ENCODE data around the gene SLCO3A1.

The SLCO3A1 gene

GRCh38 chr15:91985297-91985696 is 131.8 kb downstream of the SLCO3A1 start:
- H3K9ac ChIP-seq (ENCODE audit: low read depth, low read length, poor library complexity, severe bottlenecking), result no peak overlapping the region
- no peaks in the 10 kb centered on the region for H3K4me1 ChIP-seq (ENCODE audit: insufficient read depth, low read length, poor library complexity, severe bottlenecking)
- no peak overlapping the region for H3K4me3 ChIP-seq (ENCODE audit: low read length, poor library complexity, severe bottlenecking)
- H3F3A ChIP-seq (ENCODE audit: low read depth), result no peaks in the 10 kb centered on the region
- no peak overlapping the region for H2AFZ ChIP-seq (ENCODE audit: low read length)
- no peak for TF ChIP-seq EZH2phosphoT487 (IDR thresholded peaks at IDR 0.05; ENCODE audit: borderline replicate concordance)
- TF ChIP-seq, protein P1, sequence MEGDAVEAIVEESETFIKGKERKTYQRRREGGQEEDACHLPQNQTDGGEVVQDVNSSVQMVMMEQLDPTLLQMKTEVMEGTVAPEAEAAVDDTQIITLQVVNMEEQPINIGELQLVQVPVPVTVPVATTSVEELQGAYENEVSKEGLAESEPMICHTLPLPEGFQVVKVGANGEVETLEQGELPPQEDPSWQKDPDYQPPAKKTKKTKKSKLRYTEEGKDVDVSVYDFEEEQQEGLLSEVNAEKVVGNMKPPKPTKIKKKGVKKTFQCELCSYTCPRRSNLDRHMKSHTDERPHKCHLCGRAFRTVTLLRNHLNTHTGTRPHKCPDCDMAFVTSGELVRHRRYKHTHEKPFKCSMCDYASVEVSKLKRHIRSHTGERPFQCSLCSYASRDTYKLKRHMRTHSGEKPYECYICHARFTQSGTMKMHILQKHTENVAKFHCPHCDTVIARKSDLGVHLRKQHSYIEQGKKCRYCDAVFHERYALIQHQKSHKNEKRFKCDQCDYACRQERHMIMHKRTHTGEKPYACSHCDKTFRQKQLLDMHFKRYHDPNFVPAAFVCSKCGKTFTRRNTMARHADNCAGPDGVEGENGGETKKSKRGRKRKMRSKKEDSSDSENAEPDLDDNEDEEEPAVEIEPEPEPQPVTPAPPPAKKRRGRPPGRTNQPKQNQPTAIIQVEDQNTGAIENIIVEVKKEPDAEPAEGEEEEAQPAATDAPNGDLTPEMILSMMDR (conservative IDR thresholded peaks at IDR 0.05; ENCODE audit: low read length), result no peak
- no peaks in the 10 kb centered on the region for H3K9me2 ChIP-seq (replicated peaks; ENCODE audit: low read depth, low read length)
- H3K79me2 ChIP-seq (ENCODE audit: insufficient read depth, low read length), result no peaks in the 10 kb centered on the region
- H3K9me3 ChIP-seq (ENCODE audit: insufficient read depth, low read depth, low read length), result no peaks in the 10 kb centered on the region
- no peaks in the 10 kb centered on the region for H3K36me3 ChIP-seq (ENCODE audit: insufficient read depth, low read length)
- H3K27me3 ChIP-seq (ENCODE audit: insufficient read depth, low read length, poor library complexity, severe bottlenecking), result no peaks in the 10 kb centered on the region
- no peak overlapping the region for H3K4me2 ChIP-seq (ENCODE audit: low read depth, low read length, poor library complexity, severe bottlenecking)
- H4K20me1 ChIP-seq (ENCODE audit: insufficient read depth, low read length, poor library complexity, severe bottlenecking), result no peaks in the 10 kb centered on the region

- Histone ChIP-seq H3K27me3 (ENCODE audit: insufficient read depth, low read length, poor library complexity, severe bottlenecking) (no peaks in the 10 kb centered on the region), H3K79me2 (ENCODE audit: insufficient read depth, low read length) (no peaks in the 10 kb centered on the region), H3K9me3 (ENCODE audit: insufficient read depth, low read depth, low read length) (no peaks in the 10 kb centered on the region), H3K4me3 (ENCODE audit: low read length, poor library complexity, severe bottlenecking) (no peak overlapping the region), H2AFZ (ENCODE audit: low read length) (no peak overlapping the region), H3K9ac (ENCODE audit: low read depth, low read length, poor library complexity, severe bottlenecking) (no peak overlapping the region), H3F3A (ENCODE audit: low read depth) (no peaks in the 10 kb centered on the region), H3K9me2 (replicated peaks; ENCODE audit: low read depth, low read length) (no peaks in the 10 kb centered on the region), H4K20me1 (ENCODE audit: insufficient read depth, low read length, poor library complexity, severe bottlenecking) (no peaks in the 10 kb centered on the region), H3K36me3 (ENCODE audit: insufficient read depth, low read length) (no peaks in the 10 kb centered on the region), H3K4me2 (ENCODE audit: low read depth, low read length, poor library complexity, severe bottlenecking) (no peak overlapping the region), H3K4me1 (ENCODE audit: insufficient read depth, low read length, poor library complexity, severe bottlenecking) (peaks cover 4% of the 10 kb centered on the region)
- TF ChIP-seq, protein P1 (conservative IDR thresholded peaks at IDR 0.05; ENCODE audit: low read length), result no peak
- no peak for TF ChIP-seq EZH2phosphoT487 (IDR thresholded peaks at IDR 0.05; ENCODE audit: borderline replicate concordance)
Measured at GRCh38 chr15:91988071-91988470, 134.6 kb downstream of the SLCO3A1 start.

DNA sequence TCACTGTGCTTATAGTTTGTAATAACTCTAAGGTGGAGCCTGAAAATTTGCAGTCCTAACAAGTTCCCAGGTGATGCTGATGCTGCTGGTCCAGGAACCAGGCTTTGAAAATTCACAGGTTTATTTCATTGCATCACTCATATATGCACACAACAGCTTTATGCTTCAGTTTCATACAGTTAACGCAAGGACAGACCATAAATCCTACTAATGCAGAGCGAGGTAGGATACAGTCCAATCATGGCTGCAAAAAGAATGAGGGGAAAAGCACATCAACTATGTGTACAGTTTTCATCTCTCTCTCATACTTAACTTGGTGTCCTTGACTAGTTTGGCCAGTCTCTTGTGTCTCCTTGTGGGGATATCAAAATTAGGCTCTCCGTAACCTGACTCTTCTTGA is 135.1 kb downstream of the SLCO3A1 start:
- no peak overlapping the region for H3K4me2 ChIP-seq (ENCODE audit: low read depth, low read length, poor library complexity, severe bottlenecking)
- H3K9me2 ChIP-seq (replicated peaks; ENCODE audit: low read depth, low read length), result no peaks in the 10 kb centered on the region
- H3K4me3 ChIP-seq (ENCODE audit: low read length, poor library complexity, severe bottlenecking), result no peak overlapping the region
- H4K20me1 ChIP-seq (ENCODE audit: insufficient read depth, low read length, poor library complexity, severe bottlenecking), result no peaks in the 10 kb centered on the region
- H3K27me3 ChIP-seq (ENCODE audit: insufficient read depth, low read length, poor library complexity, severe bottlenecking), result no peaks in the 10 kb centered on the region
- TF ChIP-seq EZH2phosphoT487 (IDR thresholded peaks at IDR 0.05; ENCODE audit: borderline replicate concordance), result no peak
- TF ChIP-seq, protein P1 (conservative IDR thresholded peaks at IDR 0.05; ENCODE audit: low read length), result no peak
- H3K36me3 ChIP-seq (ENCODE audit: insufficient read depth, low read length), result no peaks in the 10 kb centered on the region
- H3K9ac ChIP-seq (ENCODE audit: low read depth, low read length, poor library complexity, severe bottlenecking), result no peak overlapping the region
- no peaks in the 10 kb centered on the region for H3K79me2 ChIP-seq (ENCODE audit: insufficient read depth, low read length)
- no peak overlapping the region for H2AFZ ChIP-seq (ENCODE audit: low read length)
- no peaks in the 10 kb centered on the region for H3F3A ChIP-seq (ENCODE audit: low read depth)
- H3K4me1 ChIP-seq (ENCODE audit: insufficient read depth, low read length, poor library complexity, severe bottlenecking), result peaks cover 9% of the 10 kb centered on the region
- H3K9me3 ChIP-seq (ENCODE audit: insufficient read depth, low read depth, low read length), result no peaks in the 10 kb centered on the region

Measured in Loucy (cell line).